OCI-LY7 (cell line): ENCODE results near the gene CDKL2. TPM values are rescaled to one million over a fixed set of nuclear protein-coding genes. Genes with fewer than 3 reads are reported as not detected.
"Not testable (repeated sequence)": the region's sequence is repeated elsewhere in the genome, so short reads cannot be mapped to it uniquely, and the experiment has no call there.

Experiments
- BruUV-seq: library from RNA; stranded (reverse); fragments of 400-500 nt; replicated peaks from 2 replicates; lab custom pipeline; 2021; lab: Mats Ljungman, UMichigan
- CTCF ChIA-PET: fragments of 300-600 bp; sonication (Branson Sonifier 250); formaldehyde crosslinking; loops from one replicate; lab custom pipeline; 2022; ENCODE audit warnings: antibody characterized with exemption; ENCODE audit not compliant: unreplicated experiment; lab: Charles Lee
- POLR2A ChIA-PET: fragments of 300-600 bp; sonication (Branson Sonifier 250); formaldehyde crosslinking; loops from one replicate; lab custom pipeline; 2022; ENCODE audit warnings: antibody characterized with exemption; lab: Charles Lee
- DNase-seq: peaks from one replicate; pipeline ENCODE4 v3.0.0-alpha.2; 2015; ENCODE audit warnings: low spot score
- H2AFZ ChIP-seq: fragments of 200-600 bp; sonication (generic), shearing (Covaris generic); 2 replicates; pipeline ENCODE4 v1.6.1; 2014; ENCODE audit warnings: mild to moderate bottlenecking, antibody characterized with exemption, low read length, moderate library complexity
- H3K27ac ChIP-seq: fragments of 200-600 bp; sonication (generic); 2 replicates; pipeline ENCODE4 v1.5.1; 2014; ENCODE audit warnings: mixed run types, low read depth, mild to moderate bottlenecking, moderate library complexity, low read length, inconsistent platforms; ENCODE audit not compliant: poor library complexity, severe bottlenecking
- H3K36me3 ChIP-seq: fragments of 200-600 bp; sonication (generic); 2 replicates; pipeline ENCODE4 v1.6.1; 2014; ENCODE audit warnings: mild to moderate bottlenecking, antibody characterized with exemption, low read length, moderate library complexity, mixed read lengths; ENCODE audit not compliant: insufficient read depth
- H3K4me1 ChIP-seq: fragments of 200-600 bp; sonication (generic); 2 replicates; pipeline ENCODE4 v1.5.1; 2014; ENCODE audit warnings: mild to moderate bottlenecking, low read length; ENCODE audit not compliant: insufficient read depth, poor library complexity, severe bottlenecking
- H3K4me2 ChIP-seq: fragments of 200-600 bp; sonication (generic); 2 replicates; pipeline ENCODE4 v1.6.1; 2014; ENCODE audit warnings: mild to moderate bottlenecking, low read length
- H3K4me3 ChIP-seq: fragments of 200-600 bp; sonication (generic); 2 replicates; pipeline ENCODE4 v1.5.1; 2014; ENCODE audit warnings: mild to moderate bottlenecking, low read depth, low read length; ENCODE audit not compliant: poor library complexity, severe bottlenecking
- H3K79me2 ChIP-seq: fragments of 200-600 bp; sonication (generic); 2 replicates; pipeline ENCODE4 v1.6.1; 2016; ENCODE audit warnings: low read depth, mild to moderate bottlenecking, low read length, moderate library complexity, mixed read lengths; ENCODE audit not compliant: insufficient read depth
- H3K9me2 ChIP-seq: fragments of 200-600 bp; sonication (generic); 2 replicates; pipeline ENCODE4 v1.6.1; 2016; ENCODE audit warnings: mild to moderate bottlenecking, low read length, mixed read lengths; ENCODE audit not compliant: insufficient read depth
- H3K9me3 ChIP-seq: fragments of 200-600 bp; sonication (generic); 2 replicates; pipeline ENCODE4 v1.6.1; 2014; ENCODE audit warnings: mild to moderate bottlenecking, mixed run types, low read length, mixed read lengths
- H4K20me1 ChIP-seq: fragments of 200-600 bp; sonication (generic); 2 replicates; pipeline ENCODE4 v1.6.1; 2014; ENCODE audit warnings: mild to moderate bottlenecking, antibody characterized with exemption, low read length, moderate library complexity, mixed read lengths; ENCODE audit not compliant: insufficient read depth
- EZH2phosphoT487 ChIP-seq: fragments of 200-600 bp; sonication (generic); IDR thresholded peaks from 2 replicates; pipeline ENCODE4 v1.6.1; 2018; ENCODE audit warnings: low read depth, borderline replicate concordance, mild to moderate bottlenecking, mixed run types, antibody characterized with exemption, low read length, moderate library complexity, mixed read lengths
- intact Hi-C: fragments of 100-400 bp; cut with micrococcal nuclease; formaldehyde crosslinking; loops from one replicate; pipeline ENCODE4 v1.10.0; 2022; ENCODE audit not compliant: unreplicated experiment
- total RNA-seq, 2 experiments: library from RNA; depleted of rRNA in 1 of 2; stranded (reverse); fragments of >200 nt in 1 of 2; shearing (Covaris generic) in 1 of 2; gene quantifications; 2 replicates each; pipeline ENCODE4 v1.2.3, GENCODE V29; 2014 to 2022
- TF ChIP-seq, protein P1 (sequence below): fragments of 200-600 bp; sonication (generic); conservative IDR thresholded peaks from 2 replicates; pipeline ENCODE4 v1.5.1; 2014; ENCODE audit warnings: mild to moderate bottlenecking, antibody characterized with exemption, low read length, moderate library complexity, mixed read lengths

CDKL2 gene
- total RNA-seq, 2 experiments from 2014 or later, result 0.06 to 0.19 TPM

DNA sequence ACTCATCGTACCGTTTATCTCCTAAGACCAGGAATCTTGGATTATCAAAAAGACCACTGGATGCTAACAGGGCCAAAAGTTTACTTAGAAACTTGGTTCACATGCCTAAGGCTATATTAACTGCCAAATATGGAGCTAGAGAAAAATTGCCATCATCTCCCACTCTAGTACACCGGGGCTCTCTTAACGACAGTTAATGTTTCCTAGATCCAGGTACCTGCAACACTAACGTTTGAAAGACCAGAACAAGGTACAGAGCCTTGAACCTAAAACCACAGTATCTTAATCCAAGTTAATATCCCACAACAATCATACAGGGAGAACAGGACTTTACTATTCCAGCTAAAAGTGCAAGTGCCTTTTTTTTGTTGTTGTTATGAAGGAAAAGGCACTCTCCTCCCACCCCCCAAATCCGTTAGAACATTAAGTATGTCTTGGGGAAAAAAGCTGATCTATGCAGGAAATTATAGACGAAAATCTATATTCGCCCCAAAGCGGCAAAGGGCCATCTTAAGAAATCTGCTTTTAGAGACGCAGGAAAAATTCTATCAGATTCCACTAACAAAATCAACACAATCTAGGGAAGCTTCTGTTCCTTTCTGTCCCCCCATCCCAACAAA lies 41.6 kb upstream of the CDKL2 start:
- ChIA-PET CTCF (no interaction called here), POLR2A (interaction anchor here (1.3 to 2.9 kb wide), 4 partner anchors 16 to 54 kb away, joined by 3 to 19 read pairs (median 8); partner anchors contain the start of gene USO1)
- H3K9me2 ChIP-seq, result no peaks in the 10 kb centered on the region
- peak overlapping the region; percentile 87 for H3K27ac ChIP-seq
- intact Hi-C loops, result loop anchor here (2.0 kb wide), 1 partner anchor 157 kb away; the partner anchor contains the start of genes RCHY1 and THAP6
- no peak for DNase-seq
- BruUV-seq, result no TSS peak
- H3K9me3 ChIP-seq, result no peaks in the 10 kb centered on the region
- H3K4me1 ChIP-seq, result peaks cover 43% of the 10 kb centered on the region
- TF ChIP-seq, protein P1, sequence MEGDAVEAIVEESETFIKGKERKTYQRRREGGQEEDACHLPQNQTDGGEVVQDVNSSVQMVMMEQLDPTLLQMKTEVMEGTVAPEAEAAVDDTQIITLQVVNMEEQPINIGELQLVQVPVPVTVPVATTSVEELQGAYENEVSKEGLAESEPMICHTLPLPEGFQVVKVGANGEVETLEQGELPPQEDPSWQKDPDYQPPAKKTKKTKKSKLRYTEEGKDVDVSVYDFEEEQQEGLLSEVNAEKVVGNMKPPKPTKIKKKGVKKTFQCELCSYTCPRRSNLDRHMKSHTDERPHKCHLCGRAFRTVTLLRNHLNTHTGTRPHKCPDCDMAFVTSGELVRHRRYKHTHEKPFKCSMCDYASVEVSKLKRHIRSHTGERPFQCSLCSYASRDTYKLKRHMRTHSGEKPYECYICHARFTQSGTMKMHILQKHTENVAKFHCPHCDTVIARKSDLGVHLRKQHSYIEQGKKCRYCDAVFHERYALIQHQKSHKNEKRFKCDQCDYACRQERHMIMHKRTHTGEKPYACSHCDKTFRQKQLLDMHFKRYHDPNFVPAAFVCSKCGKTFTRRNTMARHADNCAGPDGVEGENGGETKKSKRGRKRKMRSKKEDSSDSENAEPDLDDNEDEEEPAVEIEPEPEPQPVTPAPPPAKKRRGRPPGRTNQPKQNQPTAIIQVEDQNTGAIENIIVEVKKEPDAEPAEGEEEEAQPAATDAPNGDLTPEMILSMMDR, result no peak
- no peak for TF ChIP-seq EZH2phosphoT487
- H3K36me3 ChIP-seq, result peaks cover 32% of the 10 kb centered on the region; the same call in 1 of the 2 replicates
- peaks cover 53% of the 10 kb centered on the region for H4K20me1 ChIP-seq
- peaks cover 68% of the 10 kb centered on the region for H3K79me2 ChIP-seq
- H3K4me2 ChIP-seq, result peak overlapping the region; percentile 99
- no peak overlapping the region for H2AFZ ChIP-seq
- peak overlapping the region; percentile 95 for H3K4me3 ChIP-seq

DNA sequence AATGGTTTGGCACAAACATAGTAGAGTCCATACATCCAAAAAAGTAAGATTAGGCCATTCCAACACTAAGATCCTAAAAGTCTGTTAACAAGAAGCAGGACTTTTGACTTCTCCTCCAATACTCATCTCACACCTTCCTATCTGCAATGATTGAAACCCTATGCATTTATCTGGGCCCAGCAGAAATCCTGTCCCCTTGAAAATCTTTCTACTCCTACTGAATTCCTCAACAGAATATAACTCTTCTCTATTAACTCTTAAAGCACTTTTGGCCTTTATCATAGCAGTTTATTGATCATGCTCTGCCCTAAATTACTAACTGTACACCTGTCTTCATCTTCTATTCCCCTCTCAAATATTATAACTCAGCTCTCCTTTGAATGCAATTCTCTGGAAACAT lies 38.3 kb upstream of the CDKL2 start:
- H4K20me1 ChIP-seq, result peaks cover 78% of the 10 kb centered on the region
- no peak overlapping the region for H3K27ac ChIP-seq
- no peaks in the 10 kb centered on the region for H3K9me3 ChIP-seq
- H3K4me2 ChIP-seq, result peak overlapping the region; percentile 27; the same call in 1 of the 2 replicates
- H3K4me3 ChIP-seq, result no peak overlapping the region
- intact Hi-C loops, result no loop called here
- BruUV-seq, result no TSS peak
- H3K79me2 ChIP-seq, result peaks cover 95% of the 10 kb centered on the region
- ChIA-PET CTCF (no interaction called here), POLR2A (interaction anchor here (0.9 to 1.4 kb wide), 2 partner anchors 21 to 56 kb away, joined by 3 to 4 read pairs; partner anchors contain the start of gene USO1)
- H3K36me3 ChIP-seq, result peaks cover 62% of the 10 kb centered on the region
- peaks cover 40% of the 10 kb centered on the region for H3K4me1 ChIP-seq
- TF ChIP-seq, protein P1, result no peak
- TF ChIP-seq EZH2phosphoT487, result no peak
- H3K9me2 ChIP-seq, result no peaks in the 10 kb centered on the region
- H2AFZ ChIP-seq, result no peak overlapping the region
- DNase-seq, result no peak

DNA sequence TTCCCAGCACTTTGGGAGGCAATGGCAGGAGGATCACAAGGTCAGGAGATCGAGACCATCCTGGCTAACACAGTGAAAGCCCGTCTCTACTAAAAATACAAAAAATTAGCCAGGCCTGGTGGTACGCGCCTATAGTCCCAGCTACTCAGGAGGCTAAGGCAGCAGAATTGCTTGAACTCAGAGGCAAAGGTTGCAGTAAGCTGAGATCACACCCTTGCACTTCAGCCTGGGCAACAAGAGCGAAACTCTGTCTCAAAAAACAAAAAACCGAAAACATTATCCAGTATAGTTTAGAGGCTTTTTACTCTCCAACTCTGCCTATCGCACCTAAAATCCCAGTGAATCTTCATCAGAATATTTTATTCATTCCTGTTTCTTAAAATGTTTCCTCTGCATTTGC lies 37.3 kb upstream of the CDKL2 start:
- not testable (repeated sequence) for H3K4me2 ChIP-seq
- H3K4me1 ChIP-seq, result peaks cover 40% of the 10 kb centered on the region

More for the DNA sequence above, 37.3 kb upstream of the CDKL2 start:
- H3K27ac ChIP-seq, CTCF ChIA-PET, H3K9me2 ChIP-seq, H2AFZ ChIP-seq, BruUV-seq, intact Hi-C loops, DNase-seq, H3K9me3 ChIP-seq, H3K4me3 ChIP-seq: not testable (repeated sequence)
- H3K36me3 ChIP-seq, result peaks cover 71% of the 10 kb centered on the region
- H4K20me1 ChIP-seq, result peaks cover 83% of the 10 kb centered on the region
- H3K79me2 ChIP-seq, result peaks cover 100% of the 10 kb centered on the region
- POLR2A ChIA-PET, result interaction anchor here (0.9 kb wide), 1 partner anchor 20 kb away, joined by 3 read pairs; no protein-coding TSS in a partner anchor
